Stimulated activated CD8-positive, alpha-beta memory T cell treated with anti-CD3 and anti-CD28 coated beads, Interleukin-12 subunit alpha, Interleukin-12 subunit beta, amount 100 ng/mL, for 24 hours (primary cell): ENCODE results near the gene PRRT2.

ENCODE experiments used
- DNase-seq: peaks from one replicate; pipeline ENCODE4 v3.0.0-alpha.2; 2020; ENCODE audit errors: extremely low read depth

PRRT2 gene

DNA sequence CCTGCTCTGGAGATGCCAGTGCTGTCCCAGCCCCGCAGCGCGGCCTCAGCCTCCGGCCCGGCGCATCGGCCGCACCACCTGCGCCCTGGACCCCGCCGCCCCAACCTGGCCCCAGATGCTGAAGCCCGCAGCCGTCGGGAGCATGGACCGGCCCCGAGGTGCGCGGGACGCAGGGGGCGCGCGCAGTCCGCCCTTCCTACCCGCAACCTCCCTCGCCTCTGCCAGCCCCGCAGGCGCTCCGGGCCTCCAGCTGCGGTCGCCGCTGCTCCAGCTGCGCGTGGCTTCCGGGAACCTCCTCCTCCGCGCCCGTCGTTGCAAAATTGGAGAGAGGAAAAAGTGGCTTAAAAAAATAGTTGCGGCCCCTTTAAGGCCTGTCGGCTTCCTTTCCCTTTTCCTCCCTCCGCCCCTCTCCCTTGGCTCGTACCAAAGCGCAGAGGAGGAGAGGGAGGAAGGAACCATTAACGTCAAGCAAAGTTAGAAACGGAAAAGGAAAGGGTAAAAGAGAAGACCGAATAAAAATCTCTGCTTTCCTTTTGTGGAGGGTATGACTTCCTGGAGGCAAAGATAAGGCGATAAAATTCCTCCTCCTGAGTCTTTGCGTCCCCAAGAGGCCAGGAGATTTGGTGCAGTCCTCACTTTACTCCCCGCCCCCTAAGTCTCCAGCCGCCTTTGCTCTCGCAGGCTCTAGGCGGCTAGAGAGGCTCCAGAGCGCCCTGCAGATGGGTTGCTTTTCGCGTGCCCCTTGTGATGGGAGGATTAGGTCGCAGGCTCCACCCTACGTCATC lies 51.1 kb downstream of the PRRT2 start, which contains the start of gene CDIPT:
TSS of gene CDIPT (minus strand) at position 343 of the 785 bp plus-strand sequence. CDS start 369 bp downstream, outside the sequence.
- DNase-seq = peak; percentile 78

DNA sequence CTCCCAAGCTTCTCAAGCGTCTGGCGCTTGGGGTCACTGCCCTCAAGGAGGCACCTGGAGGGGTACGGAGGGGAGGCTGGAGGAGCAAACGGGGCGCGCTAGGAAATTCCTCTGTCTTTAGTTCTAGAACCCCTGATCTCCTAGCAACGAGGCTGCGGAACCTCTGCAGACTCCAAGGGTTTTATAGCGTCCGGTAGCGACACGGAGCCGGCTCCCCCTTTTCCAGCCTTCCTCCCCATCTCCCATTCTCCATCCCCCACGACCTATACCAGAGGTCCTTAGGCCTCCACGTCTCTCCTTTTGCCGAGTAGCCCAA lies 51.6 kb downstream of the PRRT2 start:
- no peak for DNase-seq

- DNase-seq = no peak
Observed at GRCh38 chr16:29864205-29864604, 52.2 kb downstream of the PRRT2 start.
